HG02870 (cell line): ENCODE measurements around the gene PBX1.

Source experiments
- ATAC-seq: cut with Tn5 transposase; IDR thresholded peaks from one replicate; pipeline ENCODE4 v1.9.1; 2021; ENCODE audit warnings: mild to moderate bottlenecking, moderate library complexity; ENCODE audit not compliant: unreplicated experiment

The PBX1 gene

GRCh38 chr1:164713456-164714207 lies 154.6 kb downstream of the PBX1 start:
- ATAC-seq: no peak

GRCh38 chr1:164716992-164717703 lies 158.2 kb downstream of the PBX1 start:
- ATAC-seq: peak; percentile 79

GRCh38 chr1:164718821-164719220 lies 159.8 kb downstream of the PBX1 start:
- ATAC-seq: no peak

- no peak for ATAC-seq
Observed at GRCh38 chr1:164719676-164720439, 160.9 kb downstream of the PBX1 start.

- ATAC-seq: no peak
Observed at GRCh38 chr1:164720440-164721227, 161.7 kb downstream of the PBX1 start.

GRCh38 chr1:164721228-164721496 lies 162.2 kb downstream of the PBX1 start:
- no peak for ATAC-seq

GRCh38 chr1:164723296-164723798 lies 164.4 kb downstream of the PBX1 start:
- ATAC-seq: no peak

- no peak for ATAC-seq
Observed at GRCh38 chr1:164725401-164725800, 166.4 kb downstream of the PBX1 start.

- no peak for ATAC-seq
Observed at GRCh38 chr1:164726235-164726634, 167.3 kb downstream of the PBX1 start.

- ATAC-seq: no peak
Observed at GRCh38 chr1:164728719-164729118, 169.7 kb downstream of the PBX1 start.

- no peak for ATAC-seq
Observed at GRCh38 chr1:164731161-164731876, 172.3 kb downstream of the PBX1 start.

GRCh38 chr1:164733070-164733469 lies 174.1 kb downstream of the PBX1 start:
- ATAC-seq: no peak

GRCh38 chr1:164733734-164734133 lies 174.8 kb downstream of the PBX1 start:
- ATAC-seq: no peak

GRCh38 chr1:164735315-164736052 lies 176.5 kb downstream of the PBX1 start:
- ATAC-seq: no peak

- ATAC-seq: no peak
Observed at GRCh38 chr1:164736137-164736536, 177.2 kb downstream of the PBX1 start.

- no peak for ATAC-seq
Observed at GRCh38 chr1:164739189-164739588, 180.2 kb downstream of the PBX1 start.

- no peak for ATAC-seq
Observed at GRCh38 chr1:164740000-164740526, 181.1 kb downstream of the PBX1 start.

- no peak for ATAC-seq
Observed at GRCh38 chr1:164742745-164743144, 183.8 kb downstream of the PBX1 start.

GRCh38 chr1:164743976-164744375 lies 185.0 kb downstream of the PBX1 start:
- no peak for ATAC-seq
